ENCODE data around the gene ADGRB2. TPM values are rescaled to one million over a fixed set of nuclear protein-coding genes. Genes with fewer than 3 reads are reported as not detected.

ADGRB2 gene
- total and polyA plus RNA-seq, 9 donors: 12.5 to 21.7 (median 19.0) TPM

GRCh38 chr1:31781756-31782371 lies 17.7 kb upstream of the ADGRB2 start:
- Histone ChIP-seq H3K36me3 (ENCODE audit: control insufficient read depth, insufficient read depth, low read length) (no peaks in the 10 kb centered on the region), H3K4me3 (ENCODE audit: low read length) (no peak overlapping the region), H3K27me3 (ENCODE audit: control insufficient read depth, insufficient read depth, low read length) (no peaks in the 10 kb centered on the region), H3K27ac (ENCODE audit: low read length) (no peak overlapping the region), H3K4me1 (ENCODE audit: control insufficient read depth, insufficient read depth, low read length) (peaks cover 29% of the 10 kb centered on the region), H3K9me3 (replicated peaks; ENCODE audit: control insufficient read depth, low read depth, low read length) (no peaks in the 10 kb centered on the region)
- DNase-seq: peak; percentile 47
- 63% methylated on average over 12 of the region's 18 CpGs for WGBS (ENCODE audit: insufficient coverage)

- no peak overlapping the region for H3K27ac ChIP-seq (ENCODE audit: low read length)
- DNase-seq: peak; percentile 77
- H3K36me3 ChIP-seq (ENCODE audit: control insufficient read depth, insufficient read depth, low read length): no peaks in the 10 kb centered on the region
- H3K27me3 ChIP-seq (ENCODE audit: control insufficient read depth, insufficient read depth, low read length): no peaks in the 10 kb centered on the region
- H3K9me3 ChIP-seq (replicated peaks; ENCODE audit: control insufficient read depth, low read depth, low read length): no peaks in the 10 kb centered on the region
- WGBS (ENCODE audit: insufficient coverage): 45% methylated on average over 4 of the region's 7 CpGs
- peaks cover 32% of the 10 kb centered on the region for H3K4me1 ChIP-seq (ENCODE audit: control insufficient read depth, insufficient read depth, low read length)
- H3K4me3 ChIP-seq (ENCODE audit: low read length): no peak overlapping the region
Observed at GRCh38 chr1:31781138-31781755, 17.1 kb upstream of the ADGRB2 start.

- H3K4me3 ChIP-seq (ENCODE audit: low read length): no peak overlapping the region
- H3K27ac ChIP-seq (ENCODE audit: low read length): no peak overlapping the region
- H3K27me3 ChIP-seq (ENCODE audit: control insufficient read depth, insufficient read depth, low read length): peaks cover 3% of the 10 kb centered on the region
- no peaks in the 10 kb centered on the region for H3K9me3 ChIP-seq (replicated peaks; ENCODE audit: control insufficient read depth, low read depth, low read length)
- no peaks in the 10 kb centered on the region for H3K36me3 ChIP-seq (ENCODE audit: control insufficient read depth, insufficient read depth, low read length)
- no peak for DNase-seq
- WGBS (ENCODE audit: insufficient coverage): 65% methylated on average over 2 of the region's 2 CpGs
- peaks cover 39% of the 10 kb centered on the region for H3K4me1 ChIP-seq (ENCODE audit: control insufficient read depth, insufficient read depth, low read length)
Observed at GRCh38 chr1:31780632-31781031, 16.5 kb upstream of the ADGRB2 start.

- peaks cover 10% of the 10 kb centered on the region for H3K27me3 ChIP-seq (ENCODE audit: control insufficient read depth, insufficient read depth, low read length)
- no peaks in the 10 kb centered on the region for H3K9me3 ChIP-seq (replicated peaks; ENCODE audit: control insufficient read depth, low read depth, low read length)
- 93% methylated on average over 4 of the region's 9 CpGs for WGBS (ENCODE audit: insufficient coverage)
- peaks cover 43% of the 10 kb centered on the region for H3K4me1 ChIP-seq (ENCODE audit: control insufficient read depth, insufficient read depth, low read length)
- H3K4me3 ChIP-seq (ENCODE audit: low read length): no peak overlapping the region
- no peak for DNase-seq
- no peaks in the 10 kb centered on the region for H3K36me3 ChIP-seq (ENCODE audit: control insufficient read depth, insufficient read depth, low read length)
- H3K27ac ChIP-seq (ENCODE audit: low read length): no peak overlapping the region
Observed at GRCh38 chr1:31779687-31780086, 15.5 kb upstream of the ADGRB2 start.

- 89% methylated on average over 8 of the region's 11 CpGs for WGBS (ENCODE audit: insufficient coverage)
- Histone ChIP-seq H3K4me3 (ENCODE audit: low read length) (no peak overlapping the region), H3K4me1 (ENCODE audit: control insufficient read depth, insufficient read depth, low read length) (peaks cover 43% of the 10 kb centered on the region), H3K27ac (ENCODE audit: low read length) (no peak overlapping the region), H3K9me3 (replicated peaks; ENCODE audit: control insufficient read depth, low read depth, low read length) (no peaks in the 10 kb centered on the region), H3K27me3 (ENCODE audit: control insufficient read depth, insufficient read depth, low read length) (peaks cover 15% of the 10 kb centered on the region), H3K36me3 (ENCODE audit: control insufficient read depth, insufficient read depth, low read length) (no peaks in the 10 kb centered on the region)
- DNase-seq: no peak
Observed at GRCh38 chr1:31778763-31779488, 14.8 kb upstream of the ADGRB2 start.

- Histone ChIP-seq H3K36me3 (ENCODE audit: control insufficient read depth, insufficient read depth, low read length) (no peaks in the 10 kb centered on the region), H3K4me1 (ENCODE audit: control insufficient read depth, insufficient read depth, low read length) (peaks cover 45% of the 10 kb centered on the region), H3K9me3 (replicated peaks; ENCODE audit: control insufficient read depth, low read depth, low read length) (no peaks in the 10 kb centered on the region), H3K4me3 (ENCODE audit: low read length) (no peak overlapping the region), H3K27me3 (ENCODE audit: control insufficient read depth, insufficient read depth, low read length) (peaks cover 40% of the 10 kb centered on the region), H3K27ac (ENCODE audit: low read length) (peak overlapping the region; percentile 18)
- 56% methylated on average over 2 of the region's 3 CpGs for WGBS (ENCODE audit: insufficient coverage)
- DNase-seq: no peak
Observed at GRCh38 chr1:31776516-31776915, 12.4 kb upstream of the ADGRB2 start.

- H3K36me3 ChIP-seq (ENCODE audit: control insufficient read depth, insufficient read depth, low read length): no peaks in the 10 kb centered on the region
- no peak for DNase-seq
- no peaks in the 10 kb centered on the region for H3K9me3 ChIP-seq (replicated peaks; ENCODE audit: control insufficient read depth, low read depth, low read length)
- WGBS (ENCODE audit: insufficient coverage): 70% methylated on average over 4 of the region's 5 CpGs
- peaks cover 40% of the 10 kb centered on the region for H3K4me1 ChIP-seq (ENCODE audit: control insufficient read depth, insufficient read depth, low read length)
- peak overlapping the region; percentile 45 for H3K27ac ChIP-seq (ENCODE audit: low read length)
- H3K27me3 ChIP-seq (ENCODE audit: control insufficient read depth, insufficient read depth, low read length): peaks cover 44% of the 10 kb centered on the region
- no peak overlapping the region for H3K4me3 ChIP-seq (ENCODE audit: low read length)
Observed at GRCh38 chr1:31776032-31776431, 11.9 kb upstream of the ADGRB2 start.

- Histone ChIP-seq H3K36me3 (ENCODE audit: control insufficient read depth, insufficient read depth, low read length) (no peaks in the 10 kb centered on the region), H3K27ac (ENCODE audit: low read length) (peak overlapping the region; percentile 45), H3K4me3 (ENCODE audit: low read length) (no peak overlapping the region), H3K27me3 (ENCODE audit: control insufficient read depth, insufficient read depth, low read length) (peaks cover 51% of the 10 kb centered on the region), H3K4me1 (ENCODE audit: control insufficient read depth, insufficient read depth, low read length) (peaks cover 40% of the 10 kb centered on the region), H3K9me3 (replicated peaks; ENCODE audit: control insufficient read depth, low read depth, low read length) (no peaks in the 10 kb centered on the region)
- WGBS (ENCODE audit: insufficient coverage): 69% methylated on average over 7 of the region's 10 CpGs
- peak; percentile 77 for DNase-seq
Observed at GRCh38 chr1:31775210-31775999, 11.3 kb upstream of the ADGRB2 start.

GRCh38 chr1:31774495-31774894 lies 10.4 kb upstream of the ADGRB2 start:
- H3K27me3 ChIP-seq (ENCODE audit: control insufficient read depth, insufficient read depth, low read length): peaks cover 56% of the 10 kb centered on the region
- H3K36me3 ChIP-seq (ENCODE audit: control insufficient read depth, insufficient read depth, low read length): no peaks in the 10 kb centered on the region

GRCh38 chr1:31773861-31774260 lies 9.7 kb upstream of the ADGRB2 start:
- Histone ChIP-seq H3K36me3 (ENCODE audit: control insufficient read depth, insufficient read depth, low read length) (no peaks in the 10 kb centered on the region), H3K27ac (ENCODE audit: low read length) (no peak overlapping the region), H3K4me1 (ENCODE audit: control insufficient read depth, insufficient read depth, low read length) (peaks cover 47% of the 10 kb centered on the region), H3K9me3 (replicated peaks; ENCODE audit: control insufficient read depth, low read depth, low read length) (no peaks in the 10 kb centered on the region), H3K4me3 (ENCODE audit: low read length) (no peak overlapping the region), H3K27me3 (ENCODE audit: control insufficient read depth, insufficient read depth, low read length) (peaks cover 56% of the 10 kb centered on the region)
- WGBS (ENCODE audit: insufficient coverage): 68% methylated on average over 5 of the region's 5 CpGs
- DNase-seq: no peak

More at GRCh38 chr1:31774495-31774894, 10.4 kb upstream of the ADGRB2 start:
- Histone ChIP-seq H3K4me1 (ENCODE audit: control insufficient read depth, insufficient read depth, low read length) (peaks cover 47% of the 10 kb centered on the region), H3K9me3 (replicated peaks; ENCODE audit: control insufficient read depth, low read depth, low read length) (no peaks in the 10 kb centered on the region), H3K27ac (ENCODE audit: low read length) (no peak overlapping the region), H3K4me3 (ENCODE audit: low read length) (no peak overlapping the region)
- WGBS (ENCODE audit: insufficient coverage): 76% methylated on average over 3 of the region's 3 CpGs
- no peak for DNase-seq

Measured in muscle of leg (tissue), 11 donors.